BJ (cell line): ENCODE measurements around the gene TMEM145. TPM values are rescaled to one million over a fixed set of nuclear protein-coding genes. Genes with fewer than 3 reads are reported as not detected.
A peak's percentile ranks its signal among the peaks of the same experiment; 100 is the strongest.

Experiments used
- CTCF ChIA-PET: fragments of 350-600 bp; formaldehyde crosslinking; extraction: SDS; loops from one replicate; lab custom pipeline; 2021; ENCODE audit warnings: antibody characterized with exemption, inconsistent platforms; lab: Yijun Ruan, JAX
- POLR2A ChIA-PET: fragments of 300-600 bp; sonication (Branson Sonifier 250); formaldehyde crosslinking; extraction: SDS; loops from one replicate; lab custom pipeline; 2021; ENCODE audit warnings: antibody characterized with exemption; lab: Charles Lee
- DNase-seq: peaks from one replicate; pipeline ENCODE4 v3.0.0-alpha.2; 2011; ENCODE audit warnings: low read depth
- H3K27me3 ChIP-seq: 2 replicates; pipeline ENCODE4 v1.6.0; 2011; ENCODE audit warnings: low read length; ENCODE audit not compliant: control insufficient read depth, insufficient read depth
- H3K36me3 ChIP-seq: 2 replicates; pipeline ENCODE4 v1.5.1; 2011; ENCODE audit warnings: low read length; ENCODE audit not compliant: control insufficient read depth, insufficient read depth
- H3K4me3 ChIP-seq: 2 replicates; pipeline ENCODE4 v1.5.1; 2011; ENCODE audit warnings: low read depth, mild to moderate bottlenecking, control low read depth, low read length
- CTCF ChIP-seq: IDR thresholded peaks from 2 replicates; pipeline ENCODE4 v1.5.1; 2011; ENCODE audit warnings: low read depth, mild to moderate bottlenecking, control low read depth, inconsistent platforms, low read length, moderate library complexity; ENCODE audit not compliant: insufficient read depth
- polyA plus RNA-seq: library from polyadenylated mRNA; depleted of rRNA; stranded (reverse); fragments of >200 nt; gene quantifications from 2 replicates; pipeline ENCODE4 v1.2.3, GENCODE V29; 2011

The TMEM145 gene
- polyA plus RNA-seq, 1 experiment = 0.07 TPM

DNA sequence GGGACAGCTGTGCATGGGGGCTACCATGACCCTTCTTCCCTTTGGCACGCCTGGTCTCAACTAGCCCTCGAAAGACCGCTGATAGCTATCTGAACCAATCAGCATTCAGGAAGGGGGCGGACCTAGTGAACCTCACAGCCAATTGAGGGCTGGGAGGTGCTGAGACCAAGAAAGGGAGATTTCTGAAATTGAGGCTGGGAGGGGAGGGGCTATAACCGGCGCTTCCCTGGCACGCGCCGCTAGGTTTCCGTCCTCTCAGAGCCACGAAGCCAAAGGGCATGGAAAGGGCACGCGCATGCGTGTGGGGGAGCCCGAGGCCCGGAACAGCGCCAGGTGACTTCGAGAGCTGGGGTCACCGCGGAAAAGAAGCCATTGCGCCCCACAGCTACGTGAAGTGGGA lies 6.5 kb upstream of the TMEM145 start:
- no peak overlapping the region for H3K4me3 ChIP-seq
- ChIA-PET POLR2A (no interaction called here), CTCF (interaction anchor here (0.6 to 1.6 kb wide), 4 partner anchors 11 to 174 kb away, joined by 3 to 7 read pairs (median 4); partner anchors contain the start of gene POU2F2)
- DNase-seq = no peak
- H3K27me3 ChIP-seq = no peaks in the 10 kb centered on the region
- TF ChIP-seq CTCF = no peak
- no peaks in the 10 kb centered on the region for H3K36me3 ChIP-seq

DNA sequence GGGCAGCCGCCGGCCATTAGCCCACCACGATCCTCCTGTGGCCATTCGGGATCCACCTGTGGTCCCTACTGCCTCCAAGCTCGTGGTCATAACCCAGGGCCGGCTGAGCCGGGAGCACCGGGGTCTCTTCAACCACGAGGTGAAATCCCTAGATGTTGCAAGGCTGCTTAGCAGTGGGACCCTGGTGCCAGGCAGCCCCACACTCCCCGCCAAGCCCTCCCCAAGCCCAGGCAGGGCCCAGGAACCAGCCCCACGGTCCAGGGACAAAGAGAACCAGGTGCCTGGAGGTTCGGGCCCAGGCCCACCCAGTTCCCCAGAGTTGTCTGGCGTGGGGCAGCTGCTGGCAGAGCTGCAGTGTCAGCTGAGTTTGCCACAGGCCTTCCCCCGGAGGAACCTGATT lies 3.4 kb upstream of the TMEM145 start:
- no peaks in the 10 kb centered on the region for H3K36me3 ChIP-seq
- no peak for DNase-seq
- ChIA-PET CTCF (interaction anchor here (0.9 to 1.4 kb wide), 3 partner anchors 13 to 63 kb away, joined by 4 to 7 read pairs (median 4); no protein-coding TSS in a partner anchor), POLR2A (no interaction called here)
- peaks cover 5% of the 10 kb centered on the region for H3K27me3 ChIP-seq
- no peak for TF ChIP-seq CTCF
- H3K4me3 ChIP-seq = no peak overlapping the region

DNA sequence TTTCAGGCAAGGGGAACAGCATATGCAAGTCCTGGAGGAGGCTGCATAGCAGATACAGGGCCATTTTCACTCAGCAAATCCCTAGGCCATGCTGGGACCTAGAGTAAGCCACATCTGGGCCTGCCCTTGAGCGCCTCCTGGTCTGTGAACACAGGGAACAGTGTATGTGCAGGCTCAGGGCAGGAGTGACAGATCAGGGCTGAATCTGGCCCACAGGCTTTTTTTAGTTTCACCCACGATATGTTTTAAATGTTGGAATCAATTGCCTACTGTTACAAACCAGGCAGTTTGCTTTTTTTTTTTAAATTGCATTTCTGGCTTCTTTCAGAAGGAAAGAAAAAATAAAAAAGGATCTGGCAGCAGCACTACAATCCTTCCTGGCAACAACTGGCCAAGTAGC lies 1.5 kb upstream of the TMEM145 start:
- ChIA-PET POLR2A (no interaction called here), CTCF (interaction anchor here (0.7 kb wide), 1 partner anchor 87 kb away, joined by 3 read pairs; no protein-coding TSS in a partner anchor)
- TF ChIP-seq CTCF = no peak
- no peaks in the 10 kb centered on the region for H3K36me3 ChIP-seq
- peaks cover 7% of the 10 kb centered on the region for H3K27me3 ChIP-seq
- no peak overlapping the region for H3K4me3 ChIP-seq
- DNase-seq = no peak

DNA sequence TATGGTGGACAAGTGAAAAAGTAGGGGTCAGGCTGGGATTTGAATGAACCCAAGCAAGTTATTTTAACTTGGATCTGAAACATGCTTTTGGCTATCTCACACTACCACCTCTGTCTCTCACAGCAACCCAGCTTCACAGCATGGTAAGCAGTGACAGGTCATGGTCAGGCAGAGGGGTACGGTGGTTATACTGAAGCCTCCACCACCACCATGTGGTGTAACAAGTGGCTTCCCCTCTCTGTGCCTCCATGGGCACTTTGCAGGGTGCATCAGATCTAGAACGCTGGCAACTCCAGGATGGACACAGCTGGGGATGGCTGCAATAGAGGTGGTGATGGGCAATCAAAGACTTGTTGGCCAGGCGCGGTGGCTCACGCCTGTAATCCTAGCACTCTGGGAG lies 739 bp upstream of the TMEM145 start:
- no peak for DNase-seq
- Histone ChIP-seq H3K27me3 (peaks cover 7% of the 10 kb centered on the region), H3K4me3 (no peak overlapping the region), H3K36me3 (no peaks in the 10 kb centered on the region)
- no peak for TF ChIP-seq CTCF
- ChIA-PET CTCF (no interaction called here), POLR2A (no interaction called here)

DNA sequence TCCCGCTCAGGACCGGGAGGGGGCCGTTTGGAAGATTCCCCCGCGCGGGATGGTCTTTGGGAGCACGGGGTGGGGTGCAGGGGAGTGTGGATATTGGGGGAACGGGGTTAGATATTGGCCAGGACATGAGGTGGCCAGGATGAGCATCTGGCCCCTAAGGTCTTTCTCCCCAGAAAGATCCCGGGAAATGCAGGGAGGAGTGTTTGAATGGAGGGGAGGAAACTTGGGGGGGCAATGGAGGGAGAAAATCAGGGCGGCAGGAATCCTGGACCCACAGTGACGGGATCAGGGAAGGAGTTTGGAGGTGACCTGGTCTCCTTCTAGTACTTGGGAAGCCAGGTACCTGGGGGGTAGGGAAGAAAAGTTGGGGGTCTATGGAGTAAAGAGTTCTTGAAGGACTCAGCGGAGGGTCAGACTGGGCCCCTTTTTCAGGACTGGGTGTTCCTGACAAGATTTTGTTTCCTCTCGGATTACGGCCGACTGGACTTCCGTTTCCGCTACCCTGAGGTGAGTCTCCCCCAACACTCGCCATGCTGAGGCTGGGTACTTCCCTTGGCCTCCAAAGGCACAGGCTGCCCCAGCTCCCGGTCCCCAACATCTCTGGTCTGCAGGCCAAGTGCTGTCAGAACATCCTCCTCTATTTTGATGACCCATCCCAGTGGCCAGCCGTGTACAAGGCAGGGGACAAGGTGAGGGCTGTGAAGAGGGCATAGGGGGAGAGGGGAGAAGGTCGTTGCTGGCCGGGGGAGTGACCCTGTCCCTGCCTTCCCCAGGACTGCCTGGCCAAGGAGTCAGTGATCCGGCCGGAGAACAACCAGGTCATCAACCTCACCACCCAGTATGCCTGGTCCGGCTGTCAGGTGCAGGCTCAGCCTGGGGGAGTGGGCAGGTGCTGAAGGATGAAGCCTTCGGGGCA lies 989 bp downstream of the TMEM145 start:
- Histone ChIP-seq H3K36me3 (no peaks in the 10 kb centered on the region), H3K27me3 (peaks cover 7% of the 10 kb centered on the region), H3K4me3 (no peak overlapping the region)
- peak; percentile 35; the same call in 1 of the 2 replicates for TF ChIP-seq CTCF
- no peak for DNase-seq
- CTCF ChIA-PET = interaction anchor here (0.5 to 1.5 kb wide), 6 partner anchors 8 to 212 kb away, joined by 3 to 5 read pairs (median 3); no protein-coding TSS in a partner anchor
- POLR2A ChIA-PET = no interaction called here
